Stimulated activated CD4-positive, alpha-beta T cell treated with anti-CD3 and anti-CD28 coated beads, Interleukin-15, amount 100 ng/mL, for 24 hours (primary cell): ENCODE measurements around the gene TBC1D23.
"Not testable (repeated sequence)": the region's sequence is repeated elsewhere in the genome, so short reads cannot be mapped to it uniquely, and the experiment has no call there.

Experiments used
- DNase-seq: peaks from one replicate; pipeline ENCODE4 v3.0.0-alpha.2; 2020

Gene TBC1D23

DNA sequence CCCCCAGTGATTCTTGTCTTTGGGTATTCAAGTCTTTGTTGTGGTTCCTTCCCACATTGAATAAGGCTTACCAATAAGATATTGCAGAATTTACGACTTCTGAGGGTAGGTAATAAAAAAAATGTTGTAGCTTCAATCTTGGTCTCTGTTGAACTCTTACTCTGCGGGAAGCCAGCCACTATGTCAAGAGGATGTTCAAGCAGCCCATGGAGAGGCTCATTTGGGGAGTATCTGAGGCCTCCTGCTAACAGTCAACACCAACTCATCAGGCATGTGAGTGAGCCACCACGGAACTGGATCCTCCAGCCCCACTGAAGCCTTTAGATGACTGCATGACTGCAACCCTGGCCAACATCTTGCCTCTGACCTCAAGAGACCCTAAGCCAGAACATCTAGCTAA is 3.2 kb upstream of the TBC1D23 start:
- no peak for DNase-seq

DNA sequence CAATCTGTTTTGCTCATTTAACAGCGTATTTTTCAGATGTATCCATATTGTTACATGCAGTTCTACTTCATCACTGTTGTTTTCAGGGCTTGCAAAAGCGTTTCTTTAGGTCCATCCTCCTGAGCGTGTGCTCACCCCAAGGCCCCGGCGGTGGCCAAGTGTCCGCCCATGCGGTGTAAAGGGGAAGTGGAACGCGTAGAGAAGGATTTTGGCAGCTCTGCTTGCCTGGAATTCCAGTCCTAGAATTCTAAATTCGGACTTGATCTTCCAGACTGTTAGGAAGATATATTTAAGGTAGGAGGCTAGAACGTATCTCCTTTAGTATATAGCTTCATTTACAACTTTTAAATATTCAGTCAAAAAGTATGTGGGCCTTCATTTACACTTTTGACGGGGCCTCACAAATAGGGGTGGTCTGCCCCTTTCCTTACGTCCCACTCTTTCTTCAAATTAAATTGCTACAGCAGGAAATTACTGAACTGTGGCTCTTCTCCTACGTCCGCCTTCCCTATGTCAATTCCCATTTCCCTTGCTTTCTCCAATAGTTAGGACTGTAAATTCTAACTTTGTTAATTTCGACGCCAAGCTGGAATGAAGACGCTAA is 609 bp upstream of the TBC1D23 start:
- peak; percentile 6 for DNase-seq

DNA sequence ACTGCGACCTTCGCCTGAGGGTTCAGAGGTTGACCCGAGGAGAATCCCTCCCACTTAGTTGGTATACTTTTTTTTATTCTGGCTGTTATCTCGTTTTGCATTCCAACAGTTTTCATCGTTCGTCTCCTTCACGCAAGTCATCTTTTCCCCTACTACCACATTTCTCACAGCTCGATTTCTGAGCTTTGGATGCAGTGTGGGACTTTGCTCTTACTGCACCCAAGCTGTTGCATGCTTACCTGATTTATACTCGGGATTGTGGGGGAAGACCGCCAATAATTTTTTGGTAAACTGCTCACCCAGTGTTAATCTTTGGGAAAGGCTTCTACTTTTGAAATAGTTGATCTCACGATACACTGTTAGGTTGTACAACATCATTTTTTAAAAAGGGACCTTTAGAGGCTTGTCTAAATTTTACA is 702 bp downstream of the TBC1D23 start:
- no peak for DNase-seq

DNA sequence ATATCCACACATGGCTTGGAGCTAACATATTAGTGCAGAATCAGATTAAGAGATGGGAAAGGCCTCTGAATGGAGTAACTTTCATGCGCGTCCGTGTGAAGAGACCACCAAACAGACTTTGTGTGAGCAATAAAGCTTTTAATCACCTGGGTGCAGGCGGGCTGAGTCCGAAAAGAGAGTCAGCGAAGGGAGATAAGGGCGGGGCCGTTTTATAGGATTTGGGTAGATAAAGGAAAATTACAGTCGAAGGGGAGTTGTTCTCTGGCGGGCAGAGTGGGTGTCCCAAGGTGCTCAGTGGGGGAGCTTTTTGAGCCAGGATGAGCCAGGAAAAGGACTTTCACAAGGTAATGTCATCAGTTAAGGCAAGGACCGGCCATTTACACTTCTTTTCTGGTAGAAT is 2.1 kb downstream of the TBC1D23 start:
- DNase-seq, result not testable (repeated sequence)

DNA sequence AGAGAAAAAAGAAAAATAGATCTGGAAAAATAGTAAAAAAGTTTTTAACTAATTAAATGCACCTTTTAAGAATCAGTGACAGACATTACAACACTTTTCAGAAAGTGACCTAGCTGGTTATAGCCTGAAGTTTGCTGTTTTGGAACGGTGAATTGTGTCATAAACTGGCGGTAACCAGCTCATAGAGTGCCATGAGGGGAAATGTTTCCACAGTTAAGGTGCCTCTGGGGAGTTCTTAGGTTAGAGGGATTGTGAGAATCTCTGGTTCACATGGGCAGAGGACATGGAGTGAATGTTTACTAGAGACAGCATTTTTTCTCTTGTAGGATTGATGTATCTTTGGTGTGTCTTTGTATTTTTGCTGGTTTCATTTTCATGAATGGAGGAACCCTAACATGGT is 2.8 kb downstream of the TBC1D23 start:
- DNase-seq, result no peak

DNA sequence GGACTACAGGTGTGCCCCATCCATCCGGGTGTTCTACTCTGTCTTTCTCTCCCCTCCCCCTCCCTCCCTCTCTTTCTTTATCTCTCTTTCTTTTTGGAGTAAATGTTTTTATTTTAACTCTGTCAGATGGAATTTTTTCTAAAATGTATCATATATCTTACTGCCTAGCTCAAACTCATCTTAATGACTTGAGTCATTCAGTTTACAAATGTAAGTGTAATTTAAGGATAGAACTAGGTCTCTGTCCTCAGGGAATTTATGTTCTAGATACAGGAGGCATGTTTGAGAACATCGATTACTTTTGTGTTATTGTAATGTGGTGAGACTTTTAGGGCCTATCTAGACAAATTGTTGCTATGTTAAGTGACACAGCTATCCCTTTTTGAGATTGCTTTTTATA is 3.5 kb downstream of the TBC1D23 start:
- no peak for DNase-seq

DNA sequence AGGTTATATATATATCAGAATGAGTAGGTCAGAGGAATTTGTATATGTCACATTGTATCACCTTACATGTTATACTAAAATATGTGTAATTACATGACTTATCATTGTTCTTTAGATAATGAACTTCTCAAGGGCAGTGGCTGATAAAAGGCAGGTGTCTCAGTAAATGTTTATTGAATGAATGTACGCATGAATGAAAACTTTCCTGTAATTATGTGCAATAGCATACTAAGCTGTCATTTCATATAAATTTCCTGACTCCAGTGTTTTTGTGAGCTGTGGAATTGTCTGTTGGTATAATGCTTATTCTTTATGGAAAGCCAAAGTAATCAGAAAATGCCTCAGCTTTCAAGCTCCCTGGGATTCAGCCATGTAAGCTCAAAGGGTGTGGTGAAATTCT is 4.2 kb downstream of the TBC1D23 start:
- DNase-seq, result no peak

DNA sequence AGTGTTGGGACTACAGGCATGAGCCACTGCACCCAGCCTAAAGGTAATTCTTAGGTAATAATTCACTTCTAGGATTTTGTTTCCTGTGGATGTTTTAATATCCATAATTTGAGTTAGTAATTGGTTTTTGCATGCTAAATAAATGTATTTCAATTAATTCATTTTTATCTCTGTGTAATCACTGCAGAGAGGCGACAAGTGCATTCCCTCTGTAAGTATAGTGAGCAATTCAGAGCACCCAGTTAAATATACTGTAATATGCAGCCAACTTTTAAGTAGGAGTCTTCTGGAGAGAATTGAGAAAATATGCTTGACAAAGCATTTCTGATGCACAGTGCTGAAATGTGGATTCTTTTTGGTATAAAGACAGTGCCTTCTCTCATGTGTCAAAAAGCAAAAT is 5.7 kb downstream of the TBC1D23 start:
- no peak for DNase-seq

DNA sequence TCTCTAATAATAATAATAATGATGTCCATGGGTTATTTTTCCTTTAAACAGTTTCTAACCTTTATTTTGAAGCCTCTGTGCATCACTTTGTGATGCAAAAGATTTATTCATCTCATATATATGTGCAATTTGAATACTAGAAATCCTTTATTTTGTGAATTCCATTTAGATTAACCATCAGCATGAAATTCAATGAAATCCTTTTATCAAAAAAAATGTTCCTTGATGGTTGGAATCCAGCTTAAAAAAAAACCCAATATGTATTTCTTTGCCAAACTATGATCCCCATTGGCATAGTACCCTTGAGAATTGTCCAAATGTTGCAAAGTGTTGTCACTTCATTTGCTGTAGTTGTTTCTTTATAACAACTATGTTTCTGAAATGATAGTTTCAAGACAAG is 7.4 kb downstream of the TBC1D23 start:
- no peak for DNase-seq

DNA sequence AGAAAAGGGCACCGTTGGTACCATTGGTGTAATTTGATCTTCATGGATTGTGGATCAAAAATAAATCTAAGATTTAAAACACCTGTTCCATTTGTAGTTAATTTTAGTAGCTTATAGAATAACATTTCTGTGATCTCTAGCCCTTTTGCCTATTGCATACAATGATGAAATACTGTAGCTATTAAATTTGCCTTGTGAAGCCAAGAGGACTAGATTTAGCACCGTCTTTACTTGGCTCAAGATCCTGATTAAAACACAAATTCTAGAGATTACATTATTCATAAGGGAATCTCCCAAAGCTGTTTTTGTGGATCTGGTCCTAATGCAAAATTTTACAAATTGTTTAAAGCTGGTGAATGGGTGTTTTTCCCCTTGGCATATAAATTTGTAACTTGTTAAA is 8.2 kb downstream of the TBC1D23 start:
- DNase-seq, result no peak

DNA sequence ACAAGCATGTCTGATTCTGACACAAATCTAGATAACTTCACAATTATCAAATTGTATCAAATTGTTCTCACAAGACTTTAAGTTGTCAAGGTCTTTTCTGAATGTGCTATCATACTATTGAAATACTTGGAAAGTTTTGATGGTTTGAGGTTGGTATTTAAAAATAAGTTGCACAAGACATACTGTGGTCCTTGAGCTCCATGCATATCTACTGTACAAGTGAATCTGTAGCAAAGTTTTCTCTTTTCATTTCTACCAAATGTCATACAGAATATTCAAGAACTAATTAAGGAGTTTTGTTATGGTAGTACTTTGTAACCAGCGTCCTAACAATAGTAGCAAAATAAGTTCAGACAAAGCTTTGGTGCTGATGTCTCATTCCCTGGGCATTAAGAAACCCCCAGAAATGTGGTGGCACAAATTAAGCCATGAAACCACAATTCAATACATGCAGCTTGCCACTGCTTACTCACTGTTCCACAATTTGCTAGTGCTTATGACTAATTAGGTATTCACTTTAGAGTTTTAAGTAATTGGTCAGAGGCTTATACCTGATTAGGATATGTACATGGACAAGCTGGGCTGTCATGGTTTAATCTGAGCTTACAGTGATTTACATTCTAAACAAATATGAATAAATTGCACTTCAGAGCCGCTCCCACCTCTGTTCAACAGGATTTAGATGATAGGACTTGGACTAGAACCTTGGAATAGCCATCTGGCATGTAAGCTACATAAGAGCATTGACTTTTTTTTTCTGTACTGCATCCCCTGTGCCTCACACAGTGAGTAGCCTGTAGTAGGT is 8.8 kb downstream of the TBC1D23 start:
- DNase-seq, result peak; percentile 42

DNA sequence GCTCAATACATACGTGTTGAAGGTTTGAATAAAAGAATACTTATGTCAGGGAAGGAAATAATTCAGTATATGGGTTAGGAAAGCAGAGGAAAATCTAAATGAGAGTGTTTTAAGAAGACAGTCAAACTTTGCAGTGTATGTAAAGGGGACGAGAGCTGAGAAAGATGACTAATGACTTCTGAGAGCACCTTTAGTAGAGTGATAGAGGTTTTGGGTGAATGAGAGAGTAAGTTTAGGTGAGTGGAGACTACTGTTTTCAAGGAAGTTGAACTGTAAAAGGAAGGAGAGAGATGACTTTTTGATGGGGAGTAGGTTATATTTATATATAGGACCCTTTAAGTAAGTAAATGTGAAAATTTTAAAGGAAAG is 9.4 kb downstream of the TBC1D23 start:
- no peak for DNase-seq

DNA sequence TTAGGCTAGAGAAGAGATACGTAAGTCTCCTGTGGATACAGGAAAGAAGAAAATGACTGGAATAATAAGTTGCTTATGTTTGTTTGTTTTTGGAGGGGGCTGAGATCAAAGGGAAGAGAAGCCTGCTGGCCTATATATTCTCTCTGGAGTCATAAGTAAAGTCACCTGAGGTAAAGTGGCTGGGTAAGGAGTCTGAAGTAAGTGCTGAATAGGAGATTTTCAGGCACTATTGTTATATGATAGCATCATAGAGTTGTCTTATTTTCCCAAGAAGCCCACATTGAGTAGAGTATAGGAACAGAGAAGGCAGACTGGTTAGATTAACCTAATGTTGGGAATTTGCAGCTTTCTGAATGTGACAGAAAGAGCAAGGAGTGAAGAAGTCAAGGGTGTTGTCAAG is 10.7 kb downstream of the TBC1D23 start:
- DNase-seq, result no peak

DNA sequence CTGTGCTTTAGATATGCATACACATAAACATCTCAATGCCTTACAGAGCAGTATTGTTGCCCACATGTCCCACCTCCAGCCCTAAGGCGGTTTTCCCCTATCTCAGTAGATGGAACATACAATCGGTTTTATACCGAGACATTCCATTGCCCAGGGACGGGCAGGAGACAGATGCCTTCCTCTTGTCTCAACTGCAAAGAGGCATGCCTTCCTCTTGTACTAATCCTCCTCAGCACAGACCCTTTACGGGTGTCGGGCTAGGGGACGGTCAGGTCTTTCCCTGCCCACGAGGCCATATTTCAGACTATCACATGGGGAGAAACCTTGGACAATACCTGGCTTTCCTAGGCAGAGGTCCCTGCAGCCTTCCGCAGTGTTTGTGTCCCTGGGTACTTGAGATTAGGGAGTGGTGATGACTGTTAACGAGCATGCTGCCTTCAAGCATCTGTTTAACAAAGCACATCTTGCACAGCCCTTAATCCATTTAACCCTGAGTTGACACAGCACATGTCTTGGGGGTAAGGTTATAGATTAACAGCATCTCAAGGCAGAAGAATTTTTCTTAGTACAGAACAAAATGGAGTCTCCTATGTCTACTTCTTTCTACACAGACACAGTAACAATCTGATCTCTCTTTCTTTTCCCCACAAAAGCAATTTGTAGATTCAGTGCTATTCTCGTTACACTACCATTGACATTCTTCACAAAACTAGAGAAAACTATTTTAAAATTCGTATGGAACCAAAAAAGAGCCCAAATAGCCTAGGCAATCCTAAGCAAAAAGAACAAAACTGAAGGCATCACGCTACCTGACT is 12.2 kb downstream of the TBC1D23 start:
- not testable (repeated sequence) for DNase-seq

DNA sequence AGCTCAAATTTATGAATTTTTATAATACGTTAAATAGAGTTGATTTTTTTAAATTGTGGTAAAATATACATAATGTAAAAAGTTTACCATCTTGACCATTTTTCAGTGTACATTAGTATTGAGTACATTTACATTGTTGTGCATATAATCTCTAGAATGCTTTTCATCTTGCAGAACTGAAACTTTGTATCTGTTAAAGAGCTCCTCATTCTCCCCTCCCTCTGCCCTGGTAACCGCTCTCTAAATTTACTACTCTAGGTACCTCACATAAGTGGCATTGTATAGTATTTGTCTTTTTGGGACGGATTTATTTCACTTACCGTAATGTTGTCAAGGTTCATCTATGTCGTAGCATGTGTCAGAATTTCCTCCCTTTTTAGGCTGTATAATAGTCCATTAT is 13.6 kb downstream of the TBC1D23 start:
- no peak for DNase-seq

DNA sequence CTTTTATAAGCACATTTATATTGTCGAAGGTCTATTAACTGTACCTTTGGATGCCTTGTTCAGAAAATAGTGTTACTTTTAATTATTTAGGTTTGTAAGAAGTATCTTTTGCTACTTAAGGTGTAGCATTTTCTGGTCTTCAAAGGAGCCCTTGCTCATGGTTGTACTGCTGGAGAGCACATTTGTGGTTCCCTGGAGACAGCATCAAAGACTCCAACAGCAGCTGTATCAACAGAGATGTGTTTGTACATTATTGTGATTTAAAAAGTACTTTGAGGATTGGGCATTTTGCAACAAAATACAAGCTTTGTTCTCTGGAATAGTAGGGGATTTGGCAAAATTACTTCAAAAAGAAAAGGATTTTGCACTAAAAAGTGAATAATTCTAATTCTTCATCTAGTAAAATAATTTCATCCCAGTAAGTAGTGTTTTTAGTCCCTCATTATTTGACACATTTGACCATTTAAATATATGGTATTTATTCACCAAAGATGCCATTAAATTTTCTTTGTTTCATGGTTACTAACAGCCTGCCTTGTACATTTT is 16.5 kb downstream of the TBC1D23 start:
- no peak for DNase-seq

DNA sequence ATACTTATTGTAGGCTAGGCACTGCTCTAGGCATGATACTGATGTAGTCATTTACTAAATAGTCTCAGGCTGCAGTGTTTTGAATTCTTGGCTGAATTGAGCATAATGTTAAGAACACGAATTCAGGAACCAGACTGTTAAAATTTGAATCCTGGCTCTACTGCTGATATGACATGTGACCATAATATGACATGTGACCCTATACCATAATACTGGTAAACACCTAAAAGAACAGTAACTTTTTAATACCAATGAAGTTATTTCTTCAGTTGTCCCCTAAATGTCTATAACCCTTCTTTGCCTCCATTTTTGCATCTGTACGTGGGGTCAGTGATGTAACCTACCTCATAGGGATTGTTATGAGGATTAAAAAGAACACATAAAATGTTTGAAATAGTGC is 18.1 kb downstream of the TBC1D23 start:
- DNase-seq, result no peak

DNA sequence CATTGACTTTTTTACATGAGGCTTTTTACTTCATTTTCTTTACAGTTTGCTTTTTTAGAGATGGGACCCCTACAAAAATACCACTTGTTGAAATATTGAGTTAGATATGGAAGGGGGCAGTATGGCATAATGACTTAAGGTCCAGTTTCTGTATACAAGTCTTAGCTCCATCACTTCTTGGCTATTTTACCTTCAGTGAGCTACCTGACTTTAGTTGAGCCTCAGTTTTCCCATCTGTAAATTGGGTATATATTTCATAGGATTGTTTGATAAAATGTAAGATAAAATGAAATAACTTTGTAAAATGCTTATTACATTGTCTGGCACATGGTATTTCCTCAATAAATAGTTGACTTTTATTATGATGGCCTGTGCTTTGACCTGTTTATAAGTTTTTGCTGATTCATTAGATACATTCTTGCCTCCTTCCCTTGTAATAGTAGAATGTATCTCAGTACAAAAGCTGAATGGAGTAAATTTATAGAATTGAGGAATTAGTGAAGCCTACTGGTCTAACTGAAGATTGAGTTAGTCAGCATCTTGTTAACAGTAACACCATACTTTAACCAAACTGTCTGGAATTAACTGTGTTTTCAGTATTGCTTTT is 27.6 kb downstream of the TBC1D23 start:
- no peak for DNase-seq

DNA sequence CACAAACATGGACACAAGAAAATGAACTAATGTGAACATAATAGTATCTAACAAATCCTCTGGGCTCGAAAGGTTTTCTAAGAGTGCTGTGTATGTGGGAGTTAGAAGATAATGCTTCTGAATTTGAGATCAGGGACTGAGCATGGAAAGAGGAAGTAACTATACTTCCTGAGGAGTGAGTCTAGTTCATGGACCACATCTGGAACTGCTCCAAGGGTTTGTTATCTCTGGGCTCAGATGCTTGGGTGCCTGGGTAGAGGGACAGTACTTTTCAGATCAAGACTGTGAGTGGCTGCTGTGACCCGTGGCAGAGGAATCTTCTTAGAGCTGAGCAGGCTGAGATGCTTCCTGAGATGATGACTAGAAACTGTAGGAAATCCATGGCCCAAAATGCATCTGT is 28.5 kb downstream of the TBC1D23 start:
- DNase-seq, result no peak

DNA sequence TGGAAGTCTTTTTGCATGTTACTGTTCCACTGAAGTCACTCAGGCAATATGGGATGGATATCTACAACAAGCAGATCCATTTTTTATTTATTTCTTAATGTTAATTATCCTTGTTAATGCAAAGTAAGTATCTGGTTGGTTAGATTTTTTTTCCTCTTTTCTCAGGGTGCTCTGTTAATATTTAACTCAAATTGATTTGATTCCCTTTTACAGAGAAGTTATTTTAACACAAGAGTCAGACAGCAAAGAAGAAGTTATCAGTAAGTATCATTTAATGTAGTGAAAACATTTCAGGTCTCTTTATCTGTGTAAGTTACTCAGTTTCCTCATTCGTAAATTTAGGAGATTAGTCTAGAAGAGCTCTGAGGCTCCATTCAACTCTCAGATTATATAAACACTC is 34.3 kb downstream of the TBC1D23 start:
- DNase-seq, result no peak

DNA sequence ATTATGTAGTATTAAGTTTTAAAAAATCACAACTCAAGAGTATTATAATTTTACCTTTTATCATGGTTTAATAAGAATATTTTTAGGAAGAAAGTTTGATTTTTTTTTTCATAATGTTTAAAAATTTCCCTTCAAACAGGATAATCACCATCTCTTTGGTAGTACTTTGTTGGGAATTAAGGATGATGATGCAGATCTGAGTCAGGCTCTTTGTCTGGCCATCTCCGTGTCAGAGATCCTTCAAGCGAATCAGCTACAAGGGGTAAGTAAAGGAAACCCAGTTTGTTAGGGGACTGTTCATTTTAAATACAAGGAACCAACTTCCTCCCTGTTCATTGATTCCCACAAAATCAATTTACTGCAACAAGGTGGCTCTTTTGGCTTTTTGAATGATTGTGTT is 37.0 kb downstream of the TBC1D23 start:
- no peak for DNase-seq

DNA sequence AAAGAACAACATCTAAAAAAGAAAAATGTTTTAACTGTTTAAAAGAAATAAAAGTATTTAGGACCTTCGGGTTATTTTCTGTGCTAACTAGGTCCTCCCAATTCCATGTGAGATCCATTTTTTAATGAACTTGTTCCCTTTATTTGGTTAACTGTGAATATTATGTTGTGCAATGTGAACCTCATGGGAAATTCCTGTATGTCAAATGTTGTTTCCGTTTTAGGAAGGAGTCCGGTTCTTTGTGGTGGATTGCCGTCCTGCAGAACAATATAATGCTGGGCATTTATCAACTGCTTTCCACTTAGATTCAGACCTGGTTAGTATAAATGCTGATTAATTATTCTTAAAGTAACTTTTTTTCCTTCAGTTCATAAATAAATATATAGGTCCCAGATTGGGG is 38.2 kb downstream of the TBC1D23 start:
- DNase-seq, result no peak

DNA sequence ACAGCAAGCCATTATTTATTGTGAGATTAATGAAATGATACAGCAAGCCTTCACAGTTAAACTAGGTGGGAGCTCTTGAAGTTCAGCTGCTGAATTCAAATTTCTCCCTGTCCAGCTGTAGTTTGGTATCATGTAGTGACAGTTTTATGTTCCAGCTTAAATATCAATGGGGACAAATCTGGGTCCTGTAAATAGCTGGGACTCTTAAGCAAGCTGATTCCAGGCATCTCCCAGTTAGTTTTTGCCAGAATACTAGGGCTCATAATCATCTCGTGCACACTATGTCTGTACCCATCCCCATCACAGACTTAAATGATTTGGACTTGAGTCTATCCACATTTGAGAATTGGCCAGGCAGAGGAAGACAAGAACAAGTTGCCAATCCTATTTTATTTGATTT is 45.9 kb downstream of the TBC1D23 start:
- no peak for DNase-seq
